K562 (cell line): Measurements from ENCODE around the gene KLHL8.

ENCODE experiments used
- CHD1 ChIP-seq: fragments of 200-600 bp; sonication (generic); IDR thresholded peaks from one replicate; pipeline ENCODE4 v1.6.1; 2012; ENCODE audit warnings: mild to moderate bottlenecking, moderate library complexity, low read length, inconsistent platforms
- EZH2 ChIP-seq: IDR thresholded peaks from 2 replicates; pipeline ENCODE4 v1.6.1; 2012; ENCODE audit warnings: low read depth, mild to moderate bottlenecking, inconsistent platforms, low read length, borderline replicate concordance
- NFYB ChIP-seq: IDR thresholded peaks from 2 replicates; pipeline ENCODE4 v1.6.1; 2011; ENCODE audit warnings: mild to moderate bottlenecking, moderate library complexity; ENCODE audit not compliant: insufficient read length; ENCODE audit errors: extremely low read depth
- NRF1 ChIP-seq, 2 experiments: fragments of 450-650 bp; IDR thresholded peaks in 1 of 2; conservative IDR thresholded peaks in 1 of 2; 2 replicates each; pipeline ENCODE4 v1.6.1; 2014; ENCODE audit warnings: mild to moderate bottlenecking in 2 of 2
- POLR2A ChIP-seq: fragments of 450-650 bp; conservative IDR thresholded peaks from 2 replicates; pipeline ENCODE4 v1.6.1; 2016
- RAD21 ChIP-seq, 2 experiments: fragments of 250-450 bp in 1 of 2; fragments of 450-650 bp in 1 of 2; sonication (Bioruptor Pico) in 1 of 2; formaldehyde crosslinking in 1 of 2; IDR thresholded peaks in 1 of 2; conservative IDR thresholded peaks in 1 of 2; 2 replicates each; pipeline versions ENCODE4 v1.4.0 to v1.8.0; 2020 to 2022; ENCODE audit warnings: mild to moderate bottlenecking in 2 of 2, moderate library complexity in 1 of 2
- TBL1XR1 ChIP-seq, 2 experiments: IDR thresholded peaks; 2 replicates each; pipeline ENCODE4 v1.6.1; 2012; ENCODE audit warnings: improper control_type of control experiment in 2 of 2, low read length in 2 of 2, mild to moderate bottlenecking in 1 of 2
- ZEB2 ChIP-seq: fragments of 450-650 bp; IDR thresholded peaks from 2 replicates; pipeline ENCODE4 v1.6.1; 2016
- ZKSCAN8 ChIP-seq: fragments of 200-800 bp; sonication (Bioruptor generic); IDR thresholded peaks from 2 replicates; pipeline ENCODE4 v1.6.1; 2016; ENCODE audit warnings: missing genetic modification characterization, missing compliant biosample characterization
- TF ChIP-seq, protein P1 (sequence below), 3 experiments: IDR thresholded peaks in 2 of 3; conservative IDR thresholded peaks in 1 of 3; 2 replicates each; pipeline ENCODE4 v1.5.1; 2011 to 2012; ENCODE audit warnings: low read length in 3 of 3, mild to moderate bottlenecking in 3 of 3, control low read depth in 2 of 3, improper control_type of control experiment in 1 of 3, inconsistent platforms in 1 of 3, low read depth in 1 of 3, mixed read lengths in 1 of 3, moderate library complexity in 1 of 3; ENCODE audit not compliant: insufficient read depth in 2 of 3
- TF ChIP-seq, protein P2 (sequence below): fragments of 450-650 bp; IDR thresholded peaks from one replicate; pipeline ENCODE4 v1.6.1; 2018; ENCODE audit warnings: mild to moderate bottlenecking, moderate library complexity; ENCODE audit not compliant: partially characterized antibody

DNA sequence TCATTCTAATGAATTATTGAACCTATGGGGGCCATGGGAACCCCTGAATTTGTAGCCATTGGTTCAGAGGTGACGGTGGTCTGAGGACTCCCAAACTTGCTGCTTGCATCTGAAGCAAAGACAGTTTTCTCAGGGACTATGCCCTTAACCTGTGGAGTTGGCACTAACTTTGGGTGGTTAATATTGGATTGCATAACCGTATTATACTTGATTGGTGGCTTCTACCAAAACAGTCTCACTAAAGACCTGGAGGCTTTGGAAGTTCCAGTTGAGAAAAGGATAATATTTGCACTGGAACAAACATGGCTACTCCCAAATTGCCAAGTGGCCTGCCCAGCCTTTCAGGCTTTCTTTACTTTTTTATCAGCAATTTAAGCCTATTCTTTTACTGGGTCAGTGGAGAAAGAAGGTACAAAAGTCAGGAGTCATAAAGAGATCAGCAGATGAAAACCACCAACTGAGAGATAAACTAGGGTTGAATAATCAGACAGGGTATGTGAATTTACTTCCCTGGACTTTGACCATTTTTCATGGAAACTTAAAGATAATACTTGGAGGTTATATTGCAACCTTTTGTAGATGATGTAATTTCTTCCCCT is 7.9 kb upstream of the KLHL8 start:
- TF ChIP-seq, protein P1, sequence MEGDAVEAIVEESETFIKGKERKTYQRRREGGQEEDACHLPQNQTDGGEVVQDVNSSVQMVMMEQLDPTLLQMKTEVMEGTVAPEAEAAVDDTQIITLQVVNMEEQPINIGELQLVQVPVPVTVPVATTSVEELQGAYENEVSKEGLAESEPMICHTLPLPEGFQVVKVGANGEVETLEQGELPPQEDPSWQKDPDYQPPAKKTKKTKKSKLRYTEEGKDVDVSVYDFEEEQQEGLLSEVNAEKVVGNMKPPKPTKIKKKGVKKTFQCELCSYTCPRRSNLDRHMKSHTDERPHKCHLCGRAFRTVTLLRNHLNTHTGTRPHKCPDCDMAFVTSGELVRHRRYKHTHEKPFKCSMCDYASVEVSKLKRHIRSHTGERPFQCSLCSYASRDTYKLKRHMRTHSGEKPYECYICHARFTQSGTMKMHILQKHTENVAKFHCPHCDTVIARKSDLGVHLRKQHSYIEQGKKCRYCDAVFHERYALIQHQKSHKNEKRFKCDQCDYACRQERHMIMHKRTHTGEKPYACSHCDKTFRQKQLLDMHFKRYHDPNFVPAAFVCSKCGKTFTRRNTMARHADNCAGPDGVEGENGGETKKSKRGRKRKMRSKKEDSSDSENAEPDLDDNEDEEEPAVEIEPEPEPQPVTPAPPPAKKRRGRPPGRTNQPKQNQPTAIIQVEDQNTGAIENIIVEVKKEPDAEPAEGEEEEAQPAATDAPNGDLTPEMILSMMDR (IDR thresholded peaks at IDR 0.05 in 2 of 3, conservative IDR thresholded peaks at IDR 0.05 in 1 of 3; ENCODE audit: insufficient read depth in 2 of 3, low read depth in 1 of 3, low read length in 3 of 3), result no peak
- TF ChIP-seq POLR2A (no peak), ZEB2 (no peak), TBL1XR1 (IDR thresholded peaks at IDR 0.05; ENCODE audit: low read length in 2 of 2) (no peak), CHD1 (no peak), NFYB (no peak), ZKSCAN8 (CRISPR knock-in tag) (no peak), NRF1 (conservative IDR thresholded peaks at IDR 0.05 in 1 of 2, IDR thresholded peaks at IDR 0.05 in 1 of 2) (no peak), EZH2 (no peak), RAD21 (CRISPR knock-in tag; conservative IDR thresholded peaks at IDR 0.05 in 1 of 2, IDR thresholded peaks at IDR 0.05 in 1 of 2) (no peak)
- TF ChIP-seq, protein P2, sequence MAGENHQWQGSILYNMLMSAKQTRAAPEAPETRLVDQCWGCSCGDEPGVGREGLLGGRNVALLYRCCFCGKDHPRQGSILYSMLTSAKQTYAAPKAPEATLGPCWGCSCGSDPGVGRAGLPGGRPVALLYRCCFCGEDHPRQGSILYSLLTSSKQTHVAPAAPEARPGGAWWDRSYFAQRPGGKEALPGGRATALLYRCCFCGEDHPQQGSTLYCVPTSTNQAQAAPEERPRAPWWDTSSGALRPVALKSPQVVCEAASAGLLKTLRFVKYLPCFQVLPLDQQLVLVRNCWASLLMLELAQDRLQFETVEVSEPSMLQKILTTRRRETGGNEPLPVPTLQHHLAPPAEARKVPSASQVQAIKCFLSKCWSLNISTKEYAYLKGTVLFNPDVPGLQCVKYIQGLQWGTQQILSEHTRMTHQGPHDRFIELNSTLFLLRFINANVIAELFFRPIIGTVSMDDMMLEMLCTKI, result no peak
